K562 (cell line): ENCODE data around the gene CSH1. TPM values are rescaled to one million over a fixed set of nuclear protein-coding genes. Genes with fewer than 3 reads are reported as not detected.

ENCODE experiments used
- BCL6 ChIP-seq: fragments of 250-450 bp; sonication (Bioruptor Pico); IDR thresholded peaks from 2 replicates; pipeline ENCODE4 v1.4.0; 2020
- CSDE1 ChIP-seq, 2 experiments: fragments of 450-650 bp; IDR thresholded peaks; 2 replicates each; pipeline ENCODE4 v1.6.1; 2016; ENCODE audit warnings: mild to moderate bottlenecking in 1 of 2
- DACH1 ChIP-seq: fragments of 450-650 bp; IDR thresholded peaks from 2 replicates; pipeline ENCODE4 v1.6.1; 2018; ENCODE audit not compliant: partially characterized antibody
- ESRRA ChIP-seq: fragments of 450-650 bp; IDR thresholded peaks from 2 replicates; pipeline ENCODE4 v1.6.1; 2014; ENCODE audit warnings: low read depth, mild to moderate bottlenecking, moderate library complexity, borderline replicate concordance
- GABPB1 ChIP-seq: sonication (generic); formaldehyde crosslinking; IDR thresholded peaks from 2 replicates; pipeline ENCODE4 v1.8.0; 2022; ENCODE audit warnings: mild to moderate bottlenecking, missing genetic modification reagents
- GATA2 ChIP-seq: sonication (generic); formaldehyde crosslinking; IDR thresholded peaks from 2 replicates; pipeline ENCODE4 v1.4.0; 2020; ENCODE audit warnings: mild to moderate bottlenecking, missing genetic modification reagents
- IFI16 ChIP-seq: fragments of 250-450 bp; sonication (Bioruptor Pico); IDR thresholded peaks from 2 replicates; pipeline ENCODE4 v2.1.2; 2022; ENCODE audit warnings: mild to moderate bottlenecking, inconsistent platforms
- MXI1 ChIP-seq: IDR thresholded peaks from 2 replicates; pipeline ENCODE4 v1.6.1; 2011; ENCODE audit warnings: low read depth, mild to moderate bottlenecking, improper control_type of control experiment, low read length
- NR2F6 ChIP-seq: fragments of 450-650 bp; formaldehyde crosslinking; IDR thresholded peaks from 2 replicates; pipeline ENCODE4 v1.4.0; 2020; ENCODE audit warnings: mild to moderate bottlenecking
- PHF20 ChIP-seq: fragments of 450-650 bp; IDR thresholded peaks from 2 replicates; pipeline ENCODE4 v1.6.1; 2018; ENCODE audit not compliant: partially characterized antibody
- PRPF4 ChIP-seq: fragments of 200-400 bp; formaldehyde crosslinking; IDR thresholded peaks from one replicate; pipeline ENCODE4 v1.6.1; 2017; ENCODE audit warnings: low read length, low read depth, mild to moderate bottlenecking; ENCODE audit not compliant: insufficient read depth, poor library complexity, severe bottlenecking
- PURB ChIP-seq: sonication (generic); formaldehyde crosslinking; IDR thresholded peaks from 2 replicates; pipeline ENCODE4 v1.9.0; 2021; ENCODE audit warnings: low read depth, mild to moderate bottlenecking, missing genetic modification reagents
- SAFB2 ChIP-seq: fragments of 200-400 bp; formaldehyde crosslinking; IDR thresholded peaks from 2 replicates; pipeline ENCODE4 v1.6.1; 2018; ENCODE audit warnings: borderline replicate concordance, low read length, low read depth, moderate library complexity; ENCODE audit not compliant: severe bottlenecking
- ZNF311 ChIP-seq: fragments of 250-450 bp; sonication (Bioruptor Pico); IDR thresholded peaks from 2 replicates; pipeline ENCODE4 v1.4.0; 2020; ENCODE audit warnings: mild to moderate bottlenecking, moderate library complexity
- ZNF384 ChIP-seq: IDR thresholded peaks from 2 replicates; pipeline ENCODE4 v1.6.1; 2012; ENCODE audit warnings: low read depth, low read length, improper control_type of control experiment
- ZNF551 ChIP-seq: fragments of 250-450 bp; sonication (Bioruptor Pico); IDR thresholded peaks from 2 replicates; pipeline ENCODE4 v1.5.0; 2021; ENCODE audit warnings: mild to moderate bottlenecking, moderate library complexity
- polyA plus RNA-seq, 8 experiments: library from polyadenylated mRNA; depleted of rRNA in 4 of 8; stranded (reverse) in 5 of 8; unstranded in 3 of 8; fragments of >200 nt; fragmentation: Nextera tagmentation in 2 of 8; fragmentation: Illumina TruSeq in 1 of 8; extraction: Ambion mirVana in 2 of 8; extraction: Trizol in 1 of 8; gene quantifications; 2 replicates each; pipeline versions ENCODE4 v1.2.1 to v1.2.3, GENCODE V29; 2011 to 2014; ENCODE audit warnings: inconsistent platforms in 1 of 8, missing spikeins in 1 of 8
- total RNA-seq, 7 experiments: library from RNA; depleted of rRNA in 6 of 7; stranded (reverse); fragments of >200 nt in 6 of 7; fragmentation: Illumina TruSeq in 2 of 7; extraction: Trizol in 2 of 7; gene quantifications; 2 replicates each; pipeline versions ENCODE4 v1.2.1 to v1.2.3, GENCODE V29; 2011 to 2021; ENCODE audit warnings: low replicate concordance in 1 of 7
- TF ChIP-seq, protein P1 (sequence below): fragments of 450-650 bp; IDR thresholded peaks from 2 replicates; pipeline ENCODE4 v1.7.1; 2018; ENCODE audit warnings: mild to moderate bottlenecking, low read depth; ENCODE audit not compliant: partially characterized antibody
- TF ChIP-seq, protein P2 (sequence below): sonication (generic); formaldehyde crosslinking; IDR thresholded peaks from 2 replicates; pipeline ENCODE4 v1.8.0; 2023; ENCODE audit warnings: mild to moderate bottlenecking, missing genetic modification reagents
- TF ChIP-seq, protein P3 (sequence below): fragments of 250-450 bp; sonication (Bioruptor Pico); IDR thresholded peaks from 2 replicates; pipeline ENCODE4 v1.9.0; 2021; ENCODE audit warnings: mild to moderate bottlenecking, inconsistent platforms

Gene CSH1
- total and polyA plus RNA-seq, 9 of the 15 experiments (the other 6 are each of a cell fraction or from before 2014, with no cell fraction given) = not detected

DNA sequence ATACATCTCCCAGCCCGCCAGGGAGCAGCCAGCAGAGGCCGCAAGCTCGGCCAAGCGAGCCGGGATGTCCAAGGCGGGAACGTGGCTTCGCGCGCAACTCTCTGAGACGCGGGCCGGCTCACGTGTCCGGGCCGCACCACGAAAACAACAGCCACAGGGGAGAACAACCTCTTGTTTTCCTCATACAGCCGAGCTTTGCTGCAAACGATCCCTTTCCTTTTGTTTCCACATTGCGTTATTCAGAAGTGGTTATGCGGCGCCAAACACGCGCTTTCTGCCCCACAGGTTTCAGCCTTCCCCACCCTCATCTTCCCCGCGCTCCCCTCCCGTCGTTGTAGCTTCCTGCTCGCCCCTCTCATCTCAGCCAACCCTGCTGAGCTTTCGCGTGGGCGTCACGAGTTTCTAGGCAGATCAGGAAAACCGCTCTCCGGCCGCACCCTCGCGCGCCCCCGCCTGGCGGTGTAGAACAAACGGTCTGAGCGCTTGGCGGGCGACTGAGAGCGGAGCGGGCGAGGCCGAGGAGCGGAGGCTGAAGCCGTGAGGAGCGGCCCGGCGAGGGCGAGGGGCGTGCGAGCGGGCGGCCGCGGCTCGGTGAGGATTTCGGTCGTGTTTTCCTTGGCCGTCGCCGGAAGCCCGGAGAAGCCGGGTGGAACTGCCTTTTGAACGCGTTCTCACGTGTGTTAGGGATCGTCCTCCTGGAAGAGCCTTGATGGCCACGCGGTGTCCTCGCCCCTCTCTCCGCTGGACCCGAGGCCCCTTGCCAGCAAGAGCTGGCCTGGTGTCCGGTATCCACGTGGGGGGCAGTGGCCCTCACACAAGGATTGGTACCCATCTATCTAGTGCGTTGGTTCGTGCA lies 47.3 kb downstream of the CSH1 start (continued):
- TF ChIP-seq NR2F6 (CRISPR knock-in tag) (no peak), PURB (CRISPR knock-in tag) (no peak), ZNF551 (CRISPR knock-in tag) (no peak), IFI16 (CRISPR knock-in tag) (peak; percentile 76; the same call in 1 of the 2 replicates), SAFB2 (no peak), BCL6 (CRISPR knock-in tag) (no peak), CSDE1 (IDR thresholded peaks at IDR 0.05) (peak in 1 of 2 experiments; percentile 35; a peak in 1 of 4 replicates), GATA2 (CRISPR knock-in tag) (no peak), ZNF384 (no peak), GABPB1 (CRISPR knock-in tag) (peak; percentile 69), MXI1 (peak; percentile 53; the same call in 1 of the 2 replicates), PRPF4 (peak; percentile 56), ZNF311 (no peak; the same call in 1 of the 2 replicates), DACH1 (peak; percentile 29), PHF20 (no peak), ESRRA (peak; percentile 44; the same call in 1 of the 2 replicates)
- TF ChIP-seq, protein P1, sequence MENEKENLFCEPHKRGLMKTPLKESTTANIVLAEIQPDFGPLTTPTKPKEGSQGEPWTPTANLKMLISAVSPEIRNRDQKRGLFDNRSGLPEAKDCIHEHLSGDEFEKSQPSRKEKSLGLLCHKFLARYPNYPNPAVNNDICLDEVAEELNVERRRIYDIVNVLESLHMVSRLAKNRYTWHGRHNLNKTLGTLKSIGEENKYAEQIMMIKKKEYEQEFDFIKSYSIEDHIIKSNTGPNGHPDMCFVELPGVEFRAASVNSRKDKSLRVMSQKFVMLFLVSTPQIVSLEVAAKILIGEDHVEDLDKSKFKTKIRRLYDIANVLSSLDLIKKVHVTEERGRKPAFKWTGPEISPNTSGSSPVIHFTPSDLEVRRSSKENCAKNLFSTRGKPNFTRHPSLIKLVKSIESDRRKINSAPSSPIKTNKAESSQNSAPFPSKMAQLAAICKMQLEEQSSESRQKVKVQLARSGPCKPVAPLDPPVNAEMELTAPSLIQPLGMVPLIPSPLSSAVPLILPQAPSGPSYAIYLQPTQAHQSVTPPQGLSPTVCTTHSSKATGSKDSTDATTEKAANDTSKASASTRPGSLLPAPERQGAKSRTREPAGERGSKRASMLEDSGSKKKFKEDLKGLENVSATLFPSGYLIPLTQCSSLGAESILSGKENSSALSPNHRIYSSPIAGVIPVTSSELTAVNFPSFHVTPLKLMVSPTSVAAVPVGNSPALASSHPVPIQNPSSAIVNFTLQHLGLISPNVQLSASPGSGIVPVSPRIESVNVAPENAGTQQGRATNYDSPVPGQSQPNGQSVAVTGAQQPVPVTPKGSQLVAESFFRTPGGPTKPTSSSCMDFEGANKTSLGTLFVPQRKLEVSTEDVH = peak; percentile 92
- TF ChIP-seq, protein P2, sequence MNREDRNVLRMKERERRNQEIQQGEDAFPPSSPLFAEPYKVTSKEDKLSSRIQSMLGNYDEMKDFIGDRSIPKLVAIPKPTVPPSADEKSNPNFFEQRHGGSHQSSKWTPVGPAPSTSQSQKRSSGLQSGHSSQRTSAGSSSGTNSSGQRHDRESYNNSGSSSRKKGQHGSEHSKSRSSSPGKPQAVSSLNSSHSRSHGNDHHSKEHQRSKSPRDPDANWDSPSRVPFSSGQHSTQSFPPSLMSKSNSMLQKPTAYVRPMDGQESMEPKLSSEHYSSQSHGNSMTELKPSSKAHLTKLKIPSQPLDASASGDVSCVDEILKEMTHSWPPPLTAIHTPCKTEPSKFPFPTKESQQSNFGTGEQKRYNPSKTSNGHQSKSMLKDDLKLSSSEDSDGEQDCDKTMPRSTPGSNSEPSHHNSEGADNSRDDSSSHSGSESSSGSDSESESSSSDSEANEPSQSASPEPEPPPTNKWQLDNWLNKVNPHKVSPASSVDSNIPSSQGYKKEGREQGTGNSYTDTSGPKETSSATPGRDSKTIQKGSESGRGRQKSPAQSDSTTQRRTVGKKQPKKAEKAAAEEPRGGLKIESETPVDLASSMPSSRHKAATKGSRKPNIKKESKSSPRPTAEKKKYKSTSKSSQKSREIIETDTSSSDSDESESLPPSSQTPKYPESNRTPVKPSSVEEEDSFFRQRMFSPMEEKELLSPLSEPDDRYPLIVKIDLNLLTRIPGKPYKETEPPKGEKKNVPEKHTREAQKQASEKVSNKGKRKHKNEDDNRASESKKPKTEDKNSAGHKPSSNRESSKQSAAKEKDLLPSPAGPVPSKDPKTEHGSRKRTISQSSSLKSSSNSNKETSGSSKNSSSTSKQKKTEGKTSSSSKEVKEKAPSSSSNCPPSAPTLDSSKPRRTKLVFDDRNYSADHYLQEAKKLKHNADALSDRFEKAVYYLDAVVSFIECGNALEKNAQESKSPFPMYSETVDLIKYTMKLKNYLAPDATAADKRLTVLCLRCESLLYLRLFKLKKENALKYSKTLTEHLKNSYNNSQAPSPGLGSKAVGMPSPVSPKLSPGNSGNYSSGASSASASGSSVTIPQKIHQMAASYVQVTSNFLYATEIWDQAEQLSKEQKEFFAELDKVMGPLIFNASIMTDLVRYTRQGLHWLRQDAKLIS = peak; percentile 89
- TF ChIP-seq, protein P3, sequence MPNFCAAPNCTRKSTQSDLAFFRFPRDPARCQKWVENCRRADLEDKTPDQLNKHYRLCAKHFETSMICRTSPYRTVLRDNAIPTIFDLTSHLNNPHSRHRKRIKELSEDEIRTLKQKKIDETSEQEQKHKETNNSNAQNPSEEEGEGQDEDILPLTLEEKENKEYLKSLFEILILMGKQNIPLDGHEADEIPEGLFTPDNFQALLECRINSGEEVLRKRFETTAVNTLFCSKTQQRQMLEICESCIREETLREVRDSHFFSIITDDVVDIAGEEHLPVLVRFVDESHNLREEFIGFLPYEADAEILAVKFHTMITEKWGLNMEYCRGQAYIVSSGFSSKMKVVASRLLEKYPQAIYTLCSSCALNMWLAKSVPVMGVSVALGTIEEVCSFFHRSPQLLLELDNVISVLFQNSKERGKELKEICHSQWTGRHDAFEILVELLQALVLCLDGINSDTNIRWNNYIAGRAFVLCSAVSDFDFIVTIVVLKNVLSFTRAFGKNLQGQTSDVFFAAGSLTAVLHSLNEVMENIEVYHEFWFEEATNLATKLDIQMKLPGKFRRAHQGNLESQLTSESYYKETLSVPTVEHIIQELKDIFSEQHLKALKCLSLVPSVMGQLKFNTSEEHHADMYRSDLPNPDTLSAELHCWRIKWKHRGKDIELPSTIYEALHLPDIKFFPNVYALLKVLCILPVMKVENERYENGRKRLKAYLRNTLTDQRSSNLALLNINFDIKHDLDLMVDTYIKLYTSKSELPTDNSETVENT (CRISPR knock-in tag) = peak; percentile 84; the same call in 1 of the 2 replicates
